ENCODE measurements around the gene MRC1.
A peak's percentile ranks its signal among the peaks of the same experiment; 100 is the strongest.

The MRC1 gene

DNA sequence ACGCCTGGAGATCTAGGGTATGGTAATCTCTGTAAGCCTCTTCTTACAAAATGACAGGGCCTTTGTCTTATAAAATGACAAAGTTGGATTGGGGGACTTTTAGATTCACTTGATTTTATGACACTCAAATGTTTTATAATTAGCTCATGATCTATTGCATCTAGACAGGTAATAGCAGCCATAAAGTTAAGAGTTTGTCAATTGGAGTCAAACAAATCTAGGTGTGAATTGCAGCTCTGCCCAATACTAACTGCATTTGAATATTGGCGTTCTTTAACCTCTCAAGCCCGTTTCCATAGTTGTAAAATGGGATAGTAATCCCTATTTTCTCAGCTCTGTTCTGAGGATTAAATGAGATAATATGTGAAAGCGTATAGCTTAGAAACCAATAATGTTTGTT lies 14.1 kb upstream of the MRC1 start:
- H3K9ac ChIP-seq (ENCODE audit: low read length): no peak overlapping the region
- peaks cover 1% of the 10 kb centered on the region for H3K9me3 ChIP-seq (ENCODE audit: insufficient read depth, low read depth, low read length)
- H4K12ac ChIP-seq (ENCODE audit: low read depth, low read length): no peak overlapping the region

DNA sequence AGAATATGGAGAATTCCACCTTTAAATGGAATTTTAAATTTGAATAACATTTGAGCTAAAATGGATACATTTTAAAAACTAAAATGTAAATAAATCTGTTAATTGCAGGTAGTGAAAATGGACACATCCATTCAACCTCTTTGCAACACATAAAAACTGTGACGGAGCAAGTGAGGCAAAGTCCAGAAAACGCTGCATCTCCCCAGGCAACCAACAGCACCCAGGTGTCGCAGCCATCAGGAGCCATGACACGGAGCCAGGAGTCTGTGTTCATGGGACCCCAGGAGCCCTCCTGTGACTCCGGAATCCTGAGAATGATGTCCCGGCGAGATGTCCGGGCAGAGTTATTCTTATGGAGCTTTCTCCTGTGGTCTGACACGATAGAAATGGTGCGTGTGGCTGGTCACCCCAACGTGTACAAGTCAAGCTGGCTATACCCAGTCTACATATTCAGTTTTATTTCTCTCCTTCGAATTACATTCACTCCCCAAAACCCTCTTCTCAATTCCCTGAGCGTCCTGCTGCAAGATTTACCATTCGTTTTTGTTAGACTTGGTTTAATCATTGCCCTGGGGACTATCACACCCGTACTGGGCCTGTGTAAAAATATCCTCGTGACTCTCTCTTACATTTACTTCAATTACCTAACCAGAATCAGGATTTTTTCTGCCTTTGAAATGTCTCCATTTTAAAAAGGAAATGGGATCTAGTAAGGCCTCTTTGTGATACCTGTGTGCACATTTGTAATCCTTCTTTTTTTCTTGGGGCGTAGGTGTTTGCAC lies 13.1 kb upstream of the MRC1 start:
- Histone ChIP-seq H3K4ac (ENCODE audit: low read depth, low read length) (no peak overlapping the region), H4K12ac (ENCODE audit: low read depth, low read length) (no peak overlapping the region), H3K18ac (ENCODE audit: low read length) (no peak overlapping the region), H3K79me2 (ENCODE audit: control insufficient read depth, insufficient read depth, low read length, poor library complexity) (no peaks in the 10 kb centered on the region), H2AFZ (ENCODE audit: insufficient read depth, low read length, poor library complexity) (no peak overlapping the region), H3K4me1 (ENCODE audit: control insufficient read depth in 1 of 2, insufficient read depth in 2 of 2, low read length in 2 of 2) (no peaks in the 10 kb centered on the region), H3K36me3 (ENCODE audit: control insufficient read depth in 1 of 2, insufficient read depth in 2 of 2, low read length in 2 of 2) (peaks cover 0 to 1% of the 10 kb centered on the region in 2 experiments), H3K27ac (ENCODE audit: low read depth, low read length) (no peak overlapping the region), H4K8ac (ENCODE audit: low read depth, low read length) (no peak overlapping the region), H3K27me3 (ENCODE audit: insufficient read depth, low read length) (no peaks in the 10 kb centered on the region), H2BK120ac (ENCODE audit: insufficient read depth, low read length, poor library complexity) (no peak overlapping the region), H2AK5ac (ENCODE audit: low read length) (no peak overlapping the region), H3K14ac (ENCODE audit: low read length) (no peak overlapping the region), H2BK12ac (ENCODE audit: low read length) (no peak overlapping the region), H4K91ac (ENCODE audit: low read depth, low read length) (no peak overlapping the region), H3K9me3 (ENCODE audit: insufficient read depth, low read depth, low read length) (peaks cover 1% of the 10 kb centered on the region), H3K23ac (ENCODE audit: low read length) (no peak overlapping the region), H2BK5ac (ENCODE audit: low read depth, low read length, poor library complexity) (no peak overlapping the region), H3K4me3 (ENCODE audit: low read depth, low read length) (no peak overlapping the region), H3K4me2 (ENCODE audit: low read length) (no peak overlapping the region), H3K9ac (ENCODE audit: low read length) (no peak overlapping the region), H3K79me1 (ENCODE audit: low read length) (no peaks in the 10 kb centered on the region)
- WGBS (ENCODE audit: extremely low coverage, insufficient coverage, insufficient read length): 100% methylated on average over 1 of the region's 17 CpGs
- DNase-seq: no peak

More for the DNA sequence above, 14.1 kb upstream of the MRC1 start:
- H3K18ac ChIP-seq (ENCODE audit: low read length): no peak overlapping the region
- H3K23ac ChIP-seq (ENCODE audit: low read length): no peak overlapping the region
- H3K79me1 ChIP-seq (ENCODE audit: low read length): no peaks in the 10 kb centered on the region
- H3K4me1 ChIP-seq (ENCODE audit: control insufficient read depth in 1 of 2, insufficient read depth in 2 of 2, low read length in 2 of 2): no peaks in the 10 kb centered on the region
- no peak overlapping the region for H2BK12ac ChIP-seq (ENCODE audit: low read length)
- no peak overlapping the region for H3K4me2 ChIP-seq (ENCODE audit: low read length)
- H3K14ac ChIP-seq (ENCODE audit: low read length): no peak overlapping the region
- no peak overlapping the region for H3K4me3 ChIP-seq (ENCODE audit: low read depth, low read length)
- no peak overlapping the region for H4K91ac ChIP-seq (ENCODE audit: low read depth, low read length)
- no peak overlapping the region for H2BK5ac ChIP-seq (ENCODE audit: low read depth, low read length, poor library complexity)
- WGBS (ENCODE audit: extremely low coverage, insufficient coverage, insufficient read length): no CpG with 5 or more reads among the region's 4 CpGs
- H3K27ac ChIP-seq (ENCODE audit: low read depth, low read length): no peak overlapping the region
- no peaks in the 10 kb centered on the region for H3K27me3 ChIP-seq (ENCODE audit: insufficient read depth, low read length)
- H2AFZ ChIP-seq (ENCODE audit: insufficient read depth, low read length, poor library complexity): no peak overlapping the region
- H3K79me2 ChIP-seq (ENCODE audit: control insufficient read depth, insufficient read depth, low read length, poor library complexity): no peaks in the 10 kb centered on the region
- DNase-seq: no peak
- H2BK120ac ChIP-seq (ENCODE audit: insufficient read depth, low read length, poor library complexity): no peak overlapping the region
- H3K4ac ChIP-seq (ENCODE audit: low read depth, low read length): no peak overlapping the region
- no peak overlapping the region for H4K8ac ChIP-seq (ENCODE audit: low read depth, low read length)
- peaks cover 0 to 1% of the 10 kb centered on the region in 2 experiments for H3K36me3 ChIP-seq (ENCODE audit: control insufficient read depth in 1 of 2, insufficient read depth in 2 of 2, low read length in 2 of 2)
- H2AK5ac ChIP-seq (ENCODE audit: low read length): no peak overlapping the region

DNA sequence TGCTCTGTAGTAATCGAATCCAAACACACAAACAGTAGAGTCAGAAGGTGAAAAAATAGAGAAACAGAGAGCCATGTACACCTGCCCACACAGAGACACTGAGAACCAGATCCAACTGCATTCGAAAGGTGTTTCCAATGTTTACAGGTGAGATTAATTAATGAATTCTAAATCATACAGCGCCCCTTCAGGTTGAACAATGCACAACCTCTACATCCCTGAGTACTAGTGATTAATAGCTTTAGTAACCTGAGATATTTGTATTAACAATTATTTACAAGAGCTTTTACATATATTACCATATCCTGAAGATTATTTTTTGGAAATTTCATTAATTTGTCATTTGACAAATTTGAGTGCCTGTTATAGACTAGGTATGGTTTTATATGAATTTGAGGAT lies 7.6 kb upstream of the MRC1 start:
- Histone ChIP-seq H4K8ac (ENCODE audit: low read depth, low read length) (no peak overlapping the region), H3K27ac (ENCODE audit: low read depth, low read length) (no peak overlapping the region), H2BK12ac (ENCODE audit: low read length) (no peak overlapping the region), H2BK5ac (ENCODE audit: low read depth, low read length, poor library complexity) (no peak overlapping the region), H3K4me2 (ENCODE audit: low read length) (no peak overlapping the region), H3K36me3 (ENCODE audit: control insufficient read depth in 1 of 2, insufficient read depth in 2 of 2, low read length in 2 of 2) (peaks cover 0 to 1% of the 10 kb centered on the region in 2 experiments), H3K9ac (ENCODE audit: low read length) (no peak overlapping the region), H3K4ac (ENCODE audit: low read depth, low read length) (no peak overlapping the region), H3K79me1 (ENCODE audit: low read length) (no peaks in the 10 kb centered on the region), H3K14ac (ENCODE audit: low read length) (no peak overlapping the region), H2BK120ac (ENCODE audit: insufficient read depth, low read length, poor library complexity) (no peak overlapping the region), H2AK5ac (ENCODE audit: low read length) (no peak overlapping the region), H3K23ac (ENCODE audit: low read length) (no peak overlapping the region), H4K91ac (ENCODE audit: low read depth, low read length) (no peak overlapping the region), H3K4me1 (ENCODE audit: control insufficient read depth in 1 of 2, insufficient read depth in 2 of 2, low read length in 2 of 2) (no peaks in the 10 kb centered on the region), H3K18ac (ENCODE audit: low read length) (no peak overlapping the region), H3K4me3 (ENCODE audit: low read depth, low read length) (no peak overlapping the region), H3K79me2 (ENCODE audit: control insufficient read depth, insufficient read depth, low read length, poor library complexity) (no peaks in the 10 kb centered on the region), H3K27me3 (ENCODE audit: insufficient read depth, low read length) (no peaks in the 10 kb centered on the region), H3K9me3 (ENCODE audit: insufficient read depth, low read depth, low read length) (no peaks in the 10 kb centered on the region), H4K12ac (ENCODE audit: low read depth, low read length) (no peak overlapping the region), H2AFZ (ENCODE audit: insufficient read depth, low read length, poor library complexity) (no peak overlapping the region)
- peak in 1 of 2 donors; percentile 25 for DNase-seq
- no CpG with 5 or more reads among the region's 3 CpGs for WGBS (ENCODE audit: extremely low coverage, insufficient coverage, insufficient read length)

DNA sequence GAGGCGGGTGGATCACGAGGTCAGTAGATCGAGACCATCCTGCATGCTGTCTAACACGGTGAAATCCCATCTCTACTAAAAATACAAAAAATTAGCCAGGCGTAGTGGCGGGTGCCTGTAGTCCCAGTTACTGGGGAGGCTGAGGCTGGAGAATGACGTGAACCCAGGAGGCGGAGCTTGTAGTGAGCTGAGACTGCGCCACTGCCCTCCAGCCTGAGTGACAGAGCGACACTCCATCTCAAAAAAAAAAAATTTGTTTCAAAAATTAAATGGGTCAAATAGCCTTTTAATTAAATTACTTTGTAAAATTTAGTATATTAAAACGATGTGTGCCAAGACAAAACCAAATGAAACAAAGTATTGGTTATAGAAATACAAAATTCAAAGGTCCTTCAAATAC lies 6.8 kb upstream of the MRC1 start:
- Histone ChIP-seq H3K4me1 (ENCODE audit: control insufficient read depth in 1 of 2, insufficient read depth in 2 of 2, low read length in 2 of 2) (no peaks in the 10 kb centered on the region), H3K23ac (ENCODE audit: low read length) (no peak overlapping the region), H3K36me3 (ENCODE audit: control insufficient read depth in 1 of 2, insufficient read depth in 2 of 2, low read length in 2 of 2) (no peaks in the 10 kb centered on the region), H2BK120ac (ENCODE audit: insufficient read depth, low read length, poor library complexity) (no peak overlapping the region), H3K4ac (ENCODE audit: low read depth, low read length) (no peak overlapping the region), H3K79me1 (ENCODE audit: low read length) (no peaks in the 10 kb centered on the region), H3K27me3 (ENCODE audit: insufficient read depth, low read length) (no peaks in the 10 kb centered on the region), H2BK5ac (ENCODE audit: low read depth, low read length, poor library complexity) (no peak overlapping the region), H4K8ac (ENCODE audit: low read depth, low read length) (no peak overlapping the region), H2AFZ (ENCODE audit: insufficient read depth, low read length, poor library complexity) (no peak overlapping the region), H3K79me2 (ENCODE audit: control insufficient read depth, insufficient read depth, low read length, poor library complexity) (no peaks in the 10 kb centered on the region), H3K18ac (ENCODE audit: low read length) (no peak overlapping the region), H2AK5ac (ENCODE audit: low read length) (no peak overlapping the region), H3K9ac (ENCODE audit: low read length) (no peak overlapping the region), H3K14ac (ENCODE audit: low read length) (no peak overlapping the region), H3K4me2 (ENCODE audit: low read length) (no peak overlapping the region), H4K12ac (ENCODE audit: low read depth, low read length) (no peak overlapping the region), H3K9me3 (ENCODE audit: insufficient read depth, low read depth, low read length) (no peaks in the 10 kb centered on the region), H4K91ac (ENCODE audit: low read depth, low read length) (no peak overlapping the region), H3K4me3 (ENCODE audit: low read depth, low read length) (no peak overlapping the region), H2BK12ac (ENCODE audit: low read length) (no peak overlapping the region), H3K27ac (ENCODE audit: low read depth, low read length) (no peak overlapping the region)
- no CpG with 5 or more reads among the region's 11 CpGs for WGBS (ENCODE audit: extremely low coverage, insufficient coverage, insufficient read length)
- no peak for DNase-seq

Measured in trophoblast cell (in vitro differentiated cells and primary cell).